Activated CD8-positive, alpha-beta memory T cell treated with anti-CD3 and anti-CD28 coated beads, Interleukin-2, amount 50 U/mL, for 4 hours (primary cell): ENCODE results near the gene MCM5.
"Not testable (repeated sequence)": the region's sequence is repeated elsewhere in the genome, so short reads cannot be mapped to it uniquely, and the experiment has no call there.

Source experiments
- DNase-seq: peaks from one replicate; pipeline ENCODE4 v3.0.0-alpha.2; 2020

MCM5 gene

DNA sequence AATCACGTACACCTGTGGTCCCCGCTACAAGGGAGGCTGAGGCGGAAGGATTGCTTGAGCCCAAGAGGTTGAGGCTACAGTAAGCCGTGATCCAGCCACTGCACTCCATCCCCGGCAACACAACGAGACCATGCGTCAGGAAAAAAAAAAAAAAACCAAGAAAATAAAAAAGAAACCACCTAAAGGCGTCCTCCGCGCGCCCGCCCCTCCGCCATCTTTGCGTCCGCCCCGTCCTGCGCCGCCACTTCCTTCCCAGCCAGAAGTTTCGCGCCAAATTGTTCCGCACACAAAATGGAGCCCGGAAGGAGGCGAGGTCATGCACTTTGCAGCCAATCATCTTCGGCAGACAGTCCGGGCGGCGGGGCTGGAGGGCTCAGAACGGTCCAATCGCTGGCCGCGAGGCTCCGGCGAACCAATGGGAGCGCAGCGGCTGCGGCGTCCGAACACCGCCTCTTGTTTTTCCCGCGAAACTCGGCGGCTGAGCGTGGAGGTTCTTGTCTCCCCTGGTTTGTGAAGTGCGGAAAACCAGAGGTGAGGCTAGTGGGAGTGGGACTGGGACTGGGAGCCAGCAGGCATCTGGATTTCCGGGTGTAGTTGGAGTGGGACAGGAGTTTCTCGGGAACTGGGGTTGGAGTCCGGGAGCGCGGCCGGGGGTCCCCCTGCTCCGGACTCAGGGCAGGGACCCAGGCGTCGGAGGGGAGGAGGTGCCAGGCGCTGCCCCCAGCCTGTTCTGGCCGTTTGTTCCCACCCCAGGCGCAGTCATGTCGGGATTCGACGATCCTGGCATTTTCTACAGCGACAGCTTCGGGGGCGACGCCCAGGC lies at the start of gene MCM5:
TSS of gene MCM5 (plus strand) at position 463 of the 823 bp plus-strand sequence. CDS start at position 762, 299 bp downstream.
- DNase-seq = peak; percentile 95

- DNase-seq = peak; percentile 85
Measured at GRCh38 chr22:35350539-35351503, 49.1 kb upstream of the MCM5 start.

GRCh38 chr22:35352214-35353111 lies 47.5 kb upstream of the MCM5 start:
- DNase-seq = peak; percentile 39

- no peak for DNase-seq
Measured at GRCh38 chr22:35353318-35353717, 46.6 kb upstream of the MCM5 start.

- DNase-seq = no peak
Measured at GRCh38 chr22:35354068-35354467, 45.9 kb upstream of the MCM5 start.

GRCh38 chr22:35357883-35358621 lies 41.9 kb upstream of the MCM5 start:
- no peak for DNase-seq

- DNase-seq = no peak
Measured at GRCh38 chr22:35359380-35360065, 40.4 kb upstream of the MCM5 start.

DNA sequence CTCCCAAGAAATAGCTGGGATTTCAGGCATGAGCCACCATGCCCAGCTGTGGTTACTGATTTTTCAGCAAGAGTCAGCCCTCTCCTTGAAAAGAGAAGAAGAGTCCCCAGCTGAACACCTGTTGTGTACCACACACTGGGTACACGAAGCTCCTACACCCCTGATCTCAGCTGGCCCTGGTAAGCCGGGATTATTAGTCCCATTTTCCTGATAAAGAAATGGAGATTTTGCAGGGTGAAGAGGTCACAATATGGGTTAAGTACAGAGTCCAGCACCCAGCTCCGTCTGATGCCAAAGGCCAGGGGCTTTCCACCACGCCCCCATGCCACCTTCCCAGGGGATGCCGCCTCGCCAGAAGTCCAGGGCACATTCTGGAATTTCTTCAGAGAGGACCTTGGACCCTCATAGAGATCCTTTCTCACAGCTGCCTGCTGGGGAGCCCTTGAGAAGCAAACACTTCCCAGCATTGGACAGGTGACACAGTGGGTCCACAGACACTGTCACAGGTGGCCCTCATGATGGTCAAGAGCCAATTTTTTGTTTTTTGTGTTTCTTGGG lies 38.9 kb upstream of the MCM5 start:
- DNase-seq = no peak

GRCh38 chr22:35363566-35364086 lies 36.3 kb upstream of the MCM5 start:
- DNase-seq = no peak

GRCh38 chr22:35364230-35364629 lies 35.7 kb upstream of the MCM5 start:
- not testable (repeated sequence) for DNase-seq

GRCh38 chr22:35367331-35367886 lies 32.5 kb upstream of the MCM5 start:
- no peak for DNase-seq

DNA sequence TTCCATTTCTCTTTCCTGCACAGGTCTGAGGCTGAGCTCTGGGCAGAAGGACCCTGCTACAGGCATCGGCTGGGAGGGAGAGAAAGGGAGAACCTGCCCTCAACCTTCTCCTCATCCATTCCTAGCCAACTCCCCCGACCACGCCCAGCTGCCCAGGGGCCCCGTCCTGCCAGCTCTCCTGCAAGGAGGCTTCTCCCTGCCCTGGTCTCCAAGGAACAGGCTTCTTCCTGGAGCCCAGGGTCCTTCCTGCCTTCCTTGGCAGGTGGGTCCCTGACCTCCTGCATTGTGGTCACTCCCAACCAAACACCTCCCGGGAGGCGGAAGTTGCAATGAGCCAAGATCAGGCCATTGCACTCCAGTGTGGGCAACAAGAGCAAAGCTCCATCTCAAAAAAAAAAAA lies 31.6 kb upstream of the MCM5 start:
- no peak for DNase-seq

GRCh38 chr22:35369996-35370395 lies 29.9 kb upstream of the MCM5 start:
- no peak for DNase-seq

GRCh38 chr22:35373781-35374180 lies 26.2 kb upstream of the MCM5 start:
- no peak for DNase-seq

- DNase-seq = no peak
Measured at GRCh38 chr22:35375031-35375430, 24.9 kb upstream of the MCM5 start.

DNA sequence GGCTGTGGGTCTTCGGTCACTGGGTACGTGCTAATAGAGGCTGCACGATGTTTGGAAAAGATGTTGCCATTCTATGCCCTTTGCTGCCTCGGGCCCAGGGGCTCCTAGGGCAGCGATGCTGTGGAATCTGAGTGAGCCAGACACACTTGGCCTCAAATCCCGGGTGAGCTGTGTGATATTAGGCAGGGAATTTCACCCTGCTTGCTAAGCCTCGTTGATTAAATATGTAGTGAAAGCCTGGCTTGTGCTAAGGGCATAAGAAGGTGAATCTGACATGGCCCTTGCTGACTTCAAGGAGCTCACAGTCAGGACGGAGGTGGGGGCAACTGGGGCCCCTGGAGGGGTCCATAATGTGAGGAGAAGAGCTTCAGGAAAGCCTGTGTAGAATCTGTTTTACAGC lies 24.4 kb upstream of the MCM5 start:
- no peak for DNase-seq

GRCh38 chr22:35376728-35377472 lies 23.0 kb upstream of the MCM5 start:
- DNase-seq = no peak

- no peak for DNase-seq
Measured at GRCh38 chr22:35377735-35378134, 22.2 kb upstream of the MCM5 start.

GRCh38 chr22:35378621-35379020 lies 21.3 kb upstream of the MCM5 start:
- DNase-seq = no peak
